Smooth muscle cell (in vitro differentiated cells): ENCODE results near the gene TMEM185A. TPM values are rescaled to one million over a fixed set of nuclear protein-coding genes. Genes with fewer than 3 reads are reported as not detected.

Experiments
- DNase-seq: peaks from one replicate; lab custom pipeline; 2025; ENCODE audit not compliant: unreplicated experiment; lab: John Stamatoyannopoulos, UW
- H2AFZ ChIP-seq: fragments of 200-600 bp; sonication (generic); 2 replicates; pipeline ENCODE4 v1.6.0; 2016; ENCODE audit warnings: antibody characterized with exemption, low read depth, mild to moderate bottlenecking
- H3F3A ChIP-seq: fragments of 200-600 bp; sonication (generic); 2 replicates; pipeline ENCODE4 v1.6.0; 2017; ENCODE audit warnings: antibody characterized with exemption, low read depth
- H3K27ac ChIP-seq: fragments of 200-600 bp; sonication (generic); 2 replicates; pipeline ENCODE4 v1.5.1; 2016; ENCODE audit warnings: low read depth, mild to moderate bottlenecking
- H3K27me3 ChIP-seq: fragments of 200-600 bp; sonication (generic); 2 replicates; pipeline ENCODE4 v1.6.1; 2016; ENCODE audit warnings: low read depth, mild to moderate bottlenecking
- H3K36me3 ChIP-seq: fragments of 200-600 bp; sonication (generic); 2 replicates; pipeline ENCODE4 v1.5.1; 2016; ENCODE audit warnings: low read depth
- H3K4me1 ChIP-seq: fragments of 200-600 bp; sonication (generic); 2 replicates; pipeline ENCODE4 v1.5.1; 2016; ENCODE audit warnings: low read depth
- H3K4me2 ChIP-seq: fragments of 200-600 bp; sonication (generic); 2 replicates; pipeline ENCODE4 v1.6.0; 2016; ENCODE audit warnings: mild to moderate bottlenecking
- H3K4me3 ChIP-seq: fragments of 200-600 bp; sonication (generic); 2 replicates; pipeline ENCODE4 v1.5.1; 2016; ENCODE audit warnings: mild to moderate bottlenecking
- H3K79me2 ChIP-seq: fragments of 200-600 bp; sonication (generic); 2 replicates; pipeline ENCODE4 v1.6.0; 2016; ENCODE audit warnings: low read depth, mild to moderate bottlenecking
- H3K9ac ChIP-seq: fragments of 200-600 bp; sonication (generic); 2 replicates; pipeline ENCODE4 v1.6.0; 2016; ENCODE audit warnings: low read depth
- H3K9me3 ChIP-seq: fragments of 200-600 bp; sonication (generic); replicated peaks from 2 replicates; pipeline ENCODE4 v1.5.1; 2016; ENCODE audit warnings: low read depth
- H4K20me1 ChIP-seq: fragments of 200-600 bp; sonication (generic); 2 replicates; pipeline ENCODE4 v1.6.0; 2016; ENCODE audit warnings: low read depth
- CTCF ChIP-seq: fragments of 200-600 bp; sonication (generic); IDR thresholded peaks from 2 replicates; pipeline ENCODE4 v1.5.1; 2017; ENCODE audit warnings: borderline replicate concordance, mild to moderate bottlenecking, antibody characterized with exemption; ENCODE audit not compliant: insufficient read depth, poor library complexity, severe bottlenecking
- WGBS: methylation state at CpG from one replicate; pipeline ENCODE4 v1.1.7; 2016; ENCODE audit warnings: low lambda C conversion rate; 5-methylcytosine and 5-hydroxymethylcytosine counted together
- polyA plus RNA-seq: library from polyadenylated mRNA; unstranded; fragments of >200 nt; fragmentation: Nextera tagmentation; extraction: Ambion mirVana; gene quantifications from 2 replicates; pipeline ENCODE4 v1.2.1, GENCODE V29; 2016
- total RNA-seq: library from RNA; depleted of rRNA; stranded (reverse); fragments of >200 nt; gene quantifications from 2 replicates; pipeline ENCODE4 v1.2.3, GENCODE V29; 2014

TMEM185A gene
- total and polyA plus RNA-seq, 2 experiments from 2014 or later: 33.4 to 38.6 TPM

- Histone ChIP-seq H3K27ac (no peak overlapping the region), H3K4me3 (no peak overlapping the region), H3K4me2 (no peak overlapping the region), H3K27me3 (no peaks in the 10 kb centered on the region), H3F3A (no peaks in the 10 kb centered on the region), H3K4me1 (no peaks in the 10 kb centered on the region), H3K9ac (no peak overlapping the region), H2AFZ (no peak overlapping the region), H3K9me3 (no peaks in the 10 kb centered on the region), H4K20me1 (no peaks in the 10 kb centered on the region), H3K36me3 (no peaks in the 10 kb centered on the region), H3K79me2 (no peaks in the 10 kb centered on the region)
- no peak for TF ChIP-seq CTCF
- DNase-seq: no peak
- WGBS: 80% methylated on average over 16 of the region's 16 CpGs
These were observed 20.8 kb upstream of the TMEM185A start for GRCh38 chrX:149652232-149652981.

GRCh38 chrX:149650162-149650561, 18.6 kb upstream of the TMEM185A start:
- H4K20me1 ChIP-seq: no peaks in the 10 kb centered on the region
- no peak overlapping the region for H3K27ac ChIP-seq
- H3K4me1 ChIP-seq: no peaks in the 10 kb centered on the region
- H3K27me3 ChIP-seq: no peaks in the 10 kb centered on the region
- H3K4me3 ChIP-seq: no peak overlapping the region
- no peak for DNase-seq
- H3K79me2 ChIP-seq: no peaks in the 10 kb centered on the region
- no peaks in the 10 kb centered on the region for H3K9me3 ChIP-seq
- 85% methylated on average over 5 of the region's 5 CpGs for WGBS
- H3K36me3 ChIP-seq: no peaks in the 10 kb centered on the region
- no peak overlapping the region for H3K9ac ChIP-seq
- H3F3A ChIP-seq: no peaks in the 10 kb centered on the region
- no peak overlapping the region for H3K4me2 ChIP-seq
- no peak overlapping the region for H2AFZ ChIP-seq
- no peak for TF ChIP-seq CTCF

GRCh38 chrX:149648932-149649331, 17.3 kb upstream of the TMEM185A start:
- Histone ChIP-seq H3K9me3 (no peaks in the 10 kb centered on the region), H3F3A (no peaks in the 10 kb centered on the region), H4K20me1 (no peaks in the 10 kb centered on the region), H3K4me3 (no peak overlapping the region), H3K36me3 (no peaks in the 10 kb centered on the region), H2AFZ (no peak overlapping the region), H3K4me1 (no peaks in the 10 kb centered on the region), H3K9ac (no peak overlapping the region), H3K27me3 (no peaks in the 10 kb centered on the region), H3K79me2 (no peaks in the 10 kb centered on the region), H3K4me2 (no peak overlapping the region), H3K27ac (no peak overlapping the region)
- TF ChIP-seq CTCF: no peak
- DNase-seq: no peak
- WGBS: 65% methylated on average over 1 of the region's 1 CpG

- H3K4me1 ChIP-seq: no peaks in the 10 kb centered on the region
- TF ChIP-seq CTCF: no peak
- no peaks in the 10 kb centered on the region for H3K9me3 ChIP-seq
- DNase-seq: no peak
- H3K36me3 ChIP-seq: no peaks in the 10 kb centered on the region
- no peak overlapping the region for H2AFZ ChIP-seq
- 68% methylated on average over 6 of the region's 6 CpGs for WGBS
- no peak overlapping the region for H3K4me2 ChIP-seq
- H3F3A ChIP-seq: no peaks in the 10 kb centered on the region
- no peak overlapping the region for H3K9ac ChIP-seq
- no peaks in the 10 kb centered on the region for H4K20me1 ChIP-seq
- H3K27me3 ChIP-seq: no peaks in the 10 kb centered on the region
- no peak overlapping the region for H3K4me3 ChIP-seq
- no peak overlapping the region for H3K27ac ChIP-seq
- no peaks in the 10 kb centered on the region for H3K79me2 ChIP-seq
These were observed 15.9 kb upstream of the TMEM185A start for GRCh38 chrX:149647505-149647904.
